ENCODE data around the gene TAC3. TPM values are rescaled to one million over a fixed set of nuclear protein-coding genes. Genes with fewer than 3 reads are reported as not detected.
"Not testable (repeated sequence)": the region's sequence is repeated elsewhere in the genome, so short reads cannot be mapped to it uniquely, and the experiment has no call there.

TAC3 gene
- polyA plus RNA-seq, 3 donors, result not detected

GRCh38 chr12:56991319-56992246 is 24.7 kb downstream of the TAC3 start:
- 51 to 76% (median 56%) methylated on average over 8 of the region's 8 CpGs for WGBS, 3 donors
- H3K27ac ChIP-seq (ENCODE audit: low read depth, low read length), result no peak overlapping the region

- H3K27ac ChIP-seq (ENCODE audit: low read depth, low read length), result no peak overlapping the region
- 33 to 49% (median 33%) methylated on average over 7 of the region's 7 CpGs for WGBS, 3 donors
Observed at GRCh38 chr12:56990648-56991318, 25.5 kb downstream of the TAC3 start.

- H3K27ac ChIP-seq (ENCODE audit: low read depth, low read length), result no peak overlapping the region
- WGBS, 3 donors, result 71 to 79% (median 74%) methylated on average over 7 of the region's 7 CpGs
Observed at GRCh38 chr12:56989861-56990610, 26.3 kb downstream of the TAC3 start.

- WGBS, 3 donors, result 22 to 56% (median 25%) methylated on average over 5 of the region's 5 CpGs
- no peak overlapping the region for H3K27ac ChIP-seq (ENCODE audit: low read depth, low read length)
Observed at GRCh38 chr12:56988207-56988739, 28.1 kb downstream of the TAC3 start.

GRCh38 chr12:56987551-56988053 is 28.7 kb downstream of the TAC3 start:
- 23 to 27% (median 26%) methylated on average over 11 of the region's 11 CpGs for WGBS, 3 donors
- H3K27ac ChIP-seq (ENCODE audit: low read depth, low read length), result no peak overlapping the region

GRCh38 chr12:56987011-56987410 is 29.3 kb downstream of the TAC3 start:
- no peak overlapping the region for H3K27ac ChIP-seq (ENCODE audit: low read depth, low read length)

GRCh38 chr12:56985714-56986113 is 30.6 kb downstream of the TAC3 start:
- H3K27ac ChIP-seq (ENCODE audit: low read depth, low read length), result not testable (repeated sequence)
- 63 to 74% (median 72%) methylated on average over 4 to 5 of the region's 6 CpGs for WGBS, 3 donors

- WGBS, 3 donors, result 70 to 82% (median 78%) methylated on average over 4 of the region's 4 CpGs
- no peak overlapping the region for H3K27ac ChIP-seq (ENCODE audit: low read depth, low read length)
Observed at GRCh38 chr12:56983386-56983785, 32.9 kb downstream of the TAC3 start.

GRCh38 chr12:56982578-56983236 is 33.6 kb downstream of the TAC3 start:
- WGBS, 3 donors, result 71 to 96% (median 94%) methylated on average over 2 to 3 of the region's 3 CpGs
- H3K27ac ChIP-seq (ENCODE audit: low read depth, low read length), result not testable (repeated sequence)

GRCh38 chr12:56980941-56981530 is 35.3 kb downstream of the TAC3 start:
- 96 to 99% (median 98%) methylated on average over 4 of the region's 4 CpGs for WGBS, 3 donors
- no peak overlapping the region for H3K27ac ChIP-seq (ENCODE audit: low read depth, low read length)

- no peak overlapping the region for H3K27ac ChIP-seq (ENCODE audit: low read depth, low read length)
- 95 to 97% (median 96%) methylated on average over 6 of the region's 6 CpGs for WGBS, 3 donors
Observed at GRCh38 chr12:56980268-56980667, 36.1 kb downstream of the TAC3 start.

GRCh38 chr12:56979628-56980027 is 36.7 kb downstream of the TAC3 start:
- no peak overlapping the region for H3K27ac ChIP-seq (ENCODE audit: low read depth, low read length)
- 93 to 100% (median 96%) methylated on average over 3 of the region's 3 CpGs for WGBS, 3 donors

- WGBS, 3 donors, result 79 to 80% (median 80%) methylated on average over 3 of the region's 3 CpGs
- H3K27ac ChIP-seq (ENCODE audit: low read depth, low read length), result no peak overlapping the region
Observed at GRCh38 chr12:56978397-56979138, 37.8 kb downstream of the TAC3 start.

GRCh38 chr12:56977361-56977760 is 39.0 kb downstream of the TAC3 start:
- not testable (repeated sequence) for H3K27ac ChIP-seq (ENCODE audit: low read depth, low read length)
- 75 to 90% (median 85%) methylated on average over 3 to 4 of the region's 4 CpGs for WGBS, 3 donors

- 77 to 89% (median 82%) methylated on average over 3 of the region's 3 CpGs for WGBS, 3 donors
Observed at GRCh38 chr12:56974224-56974623, 42.1 kb downstream of the TAC3 start.

GRCh38 chr12:56968910-56969309 is 47.4 kb downstream of the TAC3 start:
- WGBS, 3 donors, result 64 to 84% (median 71%) methylated on average over 6 of the region's 6 CpGs
- not testable (repeated sequence) for H3K27ac ChIP-seq (ENCODE audit: low read depth, low read length)

More at GRCh38 chr12:56974224-56974623, 42.1 kb downstream of the TAC3 start:
- not testable (repeated sequence) for H3K27ac ChIP-seq (ENCODE audit: low read depth, low read length)
